GM23338 (cell line): Measurements from ENCODE around the gene ERC2. TPM values are rescaled to one million over a fixed set of nuclear protein-coding genes. Genes with fewer than 3 reads are reported as not detected.

Experiments
- ATAC-seq: fragments of 200-7000 bp; cut with Tn5 transposase; 3 replicates; pipeline ENCODE4 v1.9.1; 2020
- DNase-seq: peaks from one replicate; pipeline ENCODE4 v3.0.0-alpha.2; 2015; ENCODE audit warnings: low spot score
- H2AFZ ChIP-seq: fragments of 200-600 bp; sonication (generic); 2 replicates; pipeline ENCODE4 v1.8.0; 2016; ENCODE audit warnings: antibody characterized with exemption, mild to moderate bottlenecking, moderate library complexity
- H3F3A ChIP-seq: fragments of 200-600 bp; sonication (generic); replicated peaks from 2 replicates; pipeline ENCODE4 v1.8.0; 2017; ENCODE audit warnings: antibody characterized with exemption, mixed run types, low read depth
- H3K27ac ChIP-seq: fragments of 200-600 bp; sonication (generic); 2 replicates; pipeline ENCODE4 v1.6.1; 2016; ENCODE audit warnings: low read depth
- H3K27me3 ChIP-seq: fragments of 200-600 bp; sonication (generic); 2 replicates; pipeline ENCODE4 v1.8.0; 2016; ENCODE audit warnings: mild to moderate bottlenecking, mixed run types, moderate library complexity; ENCODE audit not compliant: insufficient read depth
- H3K36me3 ChIP-seq: fragments of 200-600 bp; sonication (generic); 2 replicates; pipeline ENCODE4 v1.8.0; 2016; ENCODE audit warnings: mild to moderate bottlenecking; ENCODE audit not compliant: insufficient read depth
- H3K4me1 ChIP-seq: fragments of 200-600 bp; sonication (generic); 2 replicates; pipeline ENCODE4 v1.8.0; 2016; ENCODE audit warnings: mild to moderate bottlenecking, moderate library complexity; ENCODE audit not compliant: insufficient read depth
- H3K4me2 ChIP-seq: fragments of 200-600 bp; sonication (generic); 2 replicates; pipeline ENCODE4 v1.7.1; 2017; ENCODE audit warnings: mixed run types
- H3K4me3 ChIP-seq: fragments of 200-600 bp; sonication (generic); 2 replicates; pipeline ENCODE4 v1.6.1; 2016; ENCODE audit warnings: mixed run types
- H3K79me2 ChIP-seq: fragments of 200-600 bp; sonication (generic); replicated peaks from 2 replicates; pipeline ENCODE4 v1.8.0; 2017; ENCODE audit warnings: mild to moderate bottlenecking; ENCODE audit not compliant: insufficient read depth
- H3K9me2 ChIP-seq: fragments of 200-600 bp; sonication (generic); 2 replicates; pipeline ENCODE4 v1.8.0; 2017; ENCODE audit not compliant: insufficient read depth
- H4K20me1 ChIP-seq: fragments of 200-600 bp; sonication (generic); replicated peaks from 2 replicates; pipeline ENCODE4 v1.8.0; 2017; ENCODE audit warnings: mild to moderate bottlenecking; ENCODE audit not compliant: insufficient read depth
- H3K27ac Mint-ChIP-seq: 2 replicates; pipeline ENCODE4 v1.8.0; 2020; ENCODE audit warnings: inconsistent platforms, mild to moderate bottlenecking, moderate library complexity, mixed read lengths
- H3K27me3 Mint-ChIP-seq: 3 replicates; pipeline ENCODE4 v1.8.0; 2022; ENCODE audit warnings: low read depth, mild to moderate bottlenecking, moderate library complexity, mixed read lengths, inconsistent platforms; ENCODE audit not compliant: insufficient read depth, poor library complexity
- H3K36me3 Mint-ChIP-seq: 3 replicates; pipeline ENCODE4 v1.8.0; 2021; ENCODE audit warnings: low read depth, mild to moderate bottlenecking, inconsistent platforms, moderate library complexity, mixed read lengths
- H3K4me1 Mint-ChIP-seq: 3 replicates; pipeline ENCODE4 v1.8.0; 2020; ENCODE audit warnings: mild to moderate bottlenecking, inconsistent platforms, mixed read lengths
- H3K4me3 Mint-ChIP-seq: 3 replicates; pipeline ENCODE4 v1.8.0; 2021; ENCODE audit warnings: moderate library complexity, mild to moderate bottlenecking, inconsistent platforms, mixed read lengths
- H3K9me3 Mint-ChIP-seq: 3 replicates; pipeline ENCODE4 v1.8.0; 2020; ENCODE audit warnings: moderate library complexity, mild to moderate bottlenecking, inconsistent platforms, mixed read lengths
- CREB1 ChIP-seq: fragments of 250-450 bp; sonication (Bioruptor Pico); IDR thresholded peaks from 2 replicates; pipeline ENCODE4 v1.5.0; 2020; ENCODE audit warnings: low read depth, mild to moderate bottlenecking, moderate library complexity
- EZH2 ChIP-seq: fragments of 200-600 bp; sonication (generic); IDR thresholded peaks from one replicate; pipeline ENCODE4 v1.8.0; 2017; ENCODE audit warnings: antibody characterized with exemption, mild to moderate bottlenecking, low read depth; ENCODE audit not compliant: unreplicated experiment
- EZH2phosphoT487 ChIP-seq: fragments of 200-600 bp; sonication (generic); IDR thresholded peaks from one replicate; pipeline ENCODE4 v1.8.1; 2018; ENCODE audit warnings: antibody characterized with exemption; ENCODE audit not compliant: unreplicated experiment
- JUNB ChIP-seq: IDR thresholded peaks from one replicate; pipeline ENCODE4 v1.6.1; 2016; ENCODE audit warnings: antibody characterized with exemption; ENCODE audit not compliant: unreplicated experiment
- NANOG ChIP-seq: IDR thresholded peaks from 2 replicates; pipeline ENCODE4 v1.6.1; 2016; ENCODE audit warnings: antibody characterized with exemption, borderline replicate concordance
- POLR2AphosphoS5 ChIP-seq: IDR thresholded peaks from 2 replicates; pipeline ENCODE4 v1.6.1; 2016; ENCODE audit warnings: antibody characterized with exemption, low read depth
- STAT1 ChIP-seq: IDR thresholded peaks from one replicate; pipeline ENCODE4 v1.6.1; 2016; ENCODE audit warnings: antibody characterized with exemption; ENCODE audit not compliant: unreplicated experiment
- ZNF114 ChIP-seq: fragments of 250-450 bp; sonication (Bioruptor Pico); IDR thresholded peaks from 2 replicates; pipeline ENCODE4 v1.5.0; 2020; ENCODE audit warnings: mild to moderate bottlenecking, moderate library complexity
- ZNF331 ChIP-seq: fragments of 250-450 bp; sonication (Bioruptor Pico); IDR thresholded peaks from 2 replicates; pipeline ENCODE4 v1.5.0; 2020; ENCODE audit warnings: low read depth, mild to moderate bottlenecking, moderate library complexity
- polyA plus RNA-seq: library from polyadenylated mRNA; unstranded; fragments of >200 nt; fragmentation: Nextera tagmentation; extraction: Ambion mirVana; gene quantifications from 2 replicates; pipeline ENCODE4 v1.2.1, GENCODE V29; 2016
- total RNA-seq: library from RNA; depleted of rRNA; stranded (reverse); fragments of >200 nt; shearing (Covaris generic); gene quantifications from 2 replicates; pipeline ENCODE4 v1.2.3, GENCODE V29; 2014
- TF ChIP-seq, protein P1 (sequence below): fragments of 250-450 bp; sonication (Bioruptor Pico); IDR thresholded peaks from 2 replicates; pipeline ENCODE4 v1.5.0; 2020; ENCODE audit warnings: mild to moderate bottlenecking, moderate library complexity
- TF ChIP-seq, protein P2 (sequence below): IDR thresholded peaks from 2 replicates; pipeline ENCODE4 v1.6.1; 2016; ENCODE audit warnings: antibody characterized with exemption
- TF ChIP-seq, protein P3 (sequence below), 2 experiments: fragments of 200-600 bp in 1 of 2; sonication (generic) in 1 of 2; conservative IDR thresholded peaks; 2 replicates each; pipeline versions ENCODE4 v1.5.1 to v1.6.1; 2016 to 2017; ENCODE audit warnings: antibody characterized with exemption in 2 of 2, low read depth in 2 of 2, mild to moderate bottlenecking in 2 of 2, moderate library complexity in 1 of 2

Gene ERC2
- total and polyA plus RNA-seq, 2 experiments from 2014 or later = 11.8 to 13.7 TPM

DNA sequence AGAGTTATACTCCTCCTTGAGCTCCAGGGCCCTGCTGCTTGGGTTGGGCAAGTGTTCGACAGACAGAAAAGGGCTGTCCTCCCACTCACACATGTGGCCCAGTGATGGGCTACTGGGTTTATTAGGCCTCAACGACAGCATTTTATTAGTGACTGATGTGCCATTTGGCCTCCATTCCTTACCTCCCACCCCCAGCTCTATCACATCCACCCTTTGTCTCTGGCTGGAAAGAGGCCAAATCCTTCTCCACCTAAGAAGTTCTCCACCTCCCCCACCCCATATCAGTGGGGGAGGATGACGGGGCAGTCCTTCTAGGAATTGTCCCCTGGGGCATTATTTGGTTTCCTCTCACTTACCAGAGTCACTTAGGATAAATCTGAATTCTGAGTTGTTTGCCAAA lies 924.0 kb downstream of the ERC2 start (continued):
- TF ChIP-seq, protein P1, sequence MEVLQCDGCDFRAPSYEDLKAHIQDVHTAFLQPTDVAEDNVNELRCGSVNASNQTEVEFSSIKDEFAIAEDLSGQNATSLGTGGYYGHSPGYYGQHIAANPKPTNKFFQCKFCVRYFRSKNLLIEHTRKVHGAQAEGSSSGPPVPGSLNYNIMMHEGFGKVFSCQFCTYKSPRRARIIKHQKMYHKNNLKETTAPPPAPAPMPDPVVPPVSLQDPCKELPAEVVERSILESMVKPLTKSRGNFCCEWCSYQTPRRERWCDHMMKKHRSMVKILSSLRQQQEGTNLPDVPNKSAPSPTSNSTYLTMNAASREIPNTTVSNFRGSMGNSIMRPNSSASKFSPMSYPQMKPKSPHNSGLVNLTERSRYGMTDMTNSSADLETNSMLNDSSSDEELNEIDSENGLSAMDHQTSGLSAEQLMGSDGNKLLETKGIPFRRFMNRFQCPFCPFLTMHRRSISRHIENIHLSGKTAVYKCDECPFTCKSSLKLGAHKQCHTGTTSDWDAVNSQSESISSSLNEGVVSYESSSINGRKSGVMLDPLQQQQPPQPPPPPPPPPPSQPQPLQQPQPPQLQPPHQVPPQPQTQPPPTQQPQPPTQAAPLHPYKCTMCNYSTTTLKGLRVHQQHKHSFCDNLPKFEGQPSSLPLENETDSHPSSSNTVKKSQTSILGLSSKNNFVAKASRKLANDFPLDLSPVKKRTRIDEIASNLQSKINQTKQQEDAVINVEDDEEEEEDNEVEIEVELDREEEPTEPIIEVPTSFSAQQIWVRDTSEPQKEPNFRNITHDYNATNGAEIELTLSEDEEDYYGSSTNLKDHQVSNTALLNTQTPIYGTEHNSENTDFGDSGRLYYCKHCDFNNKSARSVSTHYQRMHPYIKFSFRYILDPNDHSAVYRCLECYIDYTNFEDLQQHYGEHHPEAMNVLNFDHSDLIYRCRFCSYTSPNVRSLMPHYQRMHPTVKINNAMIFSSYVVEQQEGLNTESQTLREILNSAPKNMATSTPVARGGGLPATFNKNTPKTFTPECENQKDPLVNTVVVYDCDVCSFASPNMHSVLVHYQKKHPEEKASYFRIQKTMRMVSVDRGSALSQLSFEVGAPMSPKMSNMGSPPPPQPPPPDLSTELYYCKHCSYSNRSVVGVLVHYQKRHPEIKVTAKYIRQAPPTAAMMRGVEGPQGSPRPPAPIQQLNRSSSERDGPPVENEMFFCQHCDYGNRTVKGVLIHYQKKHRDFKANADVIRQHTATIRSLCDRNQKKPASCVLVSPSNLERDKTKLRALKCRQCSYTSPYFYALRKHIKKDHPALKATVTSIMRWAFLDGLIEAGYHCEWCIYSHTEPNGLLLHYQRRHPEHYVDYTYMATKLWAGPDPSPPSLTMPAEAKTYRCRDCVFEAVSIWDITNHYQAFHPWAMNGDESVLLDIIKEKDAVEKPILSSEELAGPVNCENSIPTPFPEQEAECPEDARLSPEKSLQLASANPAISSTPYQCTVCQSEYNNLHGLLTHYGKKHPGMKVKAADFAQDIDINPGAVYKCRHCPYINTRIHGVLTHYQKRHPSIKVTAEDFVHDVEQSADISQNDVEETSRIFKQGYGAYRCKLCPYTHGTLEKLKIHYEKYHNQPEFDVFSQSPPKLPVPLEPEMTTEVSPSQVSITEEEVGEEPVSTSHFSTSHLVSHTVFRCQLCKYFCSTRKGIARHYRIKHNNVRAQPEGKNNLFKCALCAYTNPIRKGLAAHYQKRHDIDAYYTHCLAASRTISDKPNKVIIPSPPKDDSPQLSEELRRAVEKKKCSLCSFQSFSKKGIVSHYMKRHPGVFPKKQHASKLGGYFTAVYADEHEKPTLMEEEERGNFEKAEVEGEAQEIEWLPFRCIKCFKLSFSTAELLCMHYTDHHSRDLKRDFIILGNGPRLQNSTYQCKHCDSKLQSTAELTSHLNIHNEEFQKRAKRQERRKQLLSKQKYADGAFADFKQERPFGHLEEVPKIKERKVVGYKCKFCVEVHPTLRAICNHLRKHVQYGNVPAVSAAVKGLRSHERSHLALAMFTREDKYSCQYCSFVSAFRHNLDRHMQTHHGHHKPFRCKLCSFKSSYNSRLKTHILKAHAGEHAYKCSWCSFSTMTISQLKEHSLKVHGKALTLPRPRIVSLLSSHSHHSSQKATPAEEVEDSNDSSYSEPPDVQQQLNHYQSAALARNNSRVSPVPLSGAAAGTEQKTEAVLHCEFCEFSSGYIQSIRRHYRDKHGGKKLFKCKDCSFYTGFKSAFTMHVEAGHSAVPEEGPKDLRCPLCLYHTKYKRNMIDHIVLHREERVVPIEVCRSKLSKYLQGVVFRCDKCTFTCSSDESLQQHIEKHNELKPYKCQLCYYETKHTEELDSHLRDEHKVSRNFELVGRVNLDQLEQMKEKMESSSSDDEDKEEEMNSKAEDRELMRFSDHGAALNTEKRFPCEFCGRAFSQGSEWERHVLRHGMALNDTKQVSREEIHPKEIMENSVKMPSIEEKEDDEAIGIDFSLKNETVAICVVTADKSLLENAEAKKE (CRISPR knock-in tag) = no peak
- no peak for TF ChIP-seq POLR2AphosphoS5

DNA sequence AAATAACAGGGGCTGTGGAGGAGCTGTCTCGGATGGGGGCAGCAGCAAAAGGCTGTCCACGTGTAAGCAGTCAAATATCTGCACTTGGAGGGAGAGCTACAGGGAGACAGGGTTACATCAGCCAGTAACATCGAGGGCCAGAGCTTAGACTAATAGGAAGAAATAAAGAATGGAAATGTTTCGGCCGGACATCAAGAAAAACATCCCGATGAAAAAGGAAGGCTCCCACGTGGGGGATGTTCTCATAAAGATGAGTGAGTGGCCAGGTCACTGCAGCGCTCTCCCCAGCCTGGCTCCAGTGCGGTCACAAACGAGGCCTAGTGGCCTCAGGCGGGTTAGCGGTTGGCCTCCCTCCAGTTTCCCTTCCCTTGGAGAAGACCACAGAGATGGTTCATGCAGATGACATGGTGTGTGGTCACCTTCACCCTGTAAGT lies 925.1 kb downstream of the ERC2 start:
- no peaks in the 10 kb centered on the region for H3F3A ChIP-seq
- peaks cover 25% of the 10 kb centered on the region for H3K9me2 ChIP-seq
- Mint-ChIP-seq H3K4me3 (no peak overlapping the region), H3K9me3 (no peaks in the 10 kb centered on the region), H3K27ac (no peak overlapping the region), H3K4me1 (peaks cover 36% of the 10 kb centered on the region), H3K36me3 (no peaks in the 10 kb centered on the region), H3K27me3 (peaks cover 9% of the 10 kb centered on the region)
- no peaks in the 10 kb centered on the region for H4K20me1 ChIP-seq
- no peak overlapping the region for H2AFZ ChIP-seq
- peaks cover 27% of the 10 kb centered on the region for H3K4me1 ChIP-seq
- no peaks in the 10 kb centered on the region for H3K79me2 ChIP-seq
- H3K36me3 ChIP-seq = no peaks in the 10 kb centered on the region
- H3K27me3 ChIP-seq = no peaks in the 10 kb centered on the region
- no peak for DNase-seq
- H3K27ac ChIP-seq = no peak overlapping the region
- H3K4me2 ChIP-seq = no peak overlapping the region
- no peak for ATAC-seq
- H3K4me3 ChIP-seq = no peak overlapping the region
- TF ChIP-seq ZNF331 (no peak), CREB1 (CRISPR knock-in tag) (no peak), EZH2 (no peak), POLR2AphosphoS5 (no peak), ZNF114 (CRISPR knock-in tag) (no peak), JUNB (no peak), EZH2phosphoT487 (no peak), NANOG (no peak), STAT1 (no peak)
- TF ChIP-seq, protein P2, sequence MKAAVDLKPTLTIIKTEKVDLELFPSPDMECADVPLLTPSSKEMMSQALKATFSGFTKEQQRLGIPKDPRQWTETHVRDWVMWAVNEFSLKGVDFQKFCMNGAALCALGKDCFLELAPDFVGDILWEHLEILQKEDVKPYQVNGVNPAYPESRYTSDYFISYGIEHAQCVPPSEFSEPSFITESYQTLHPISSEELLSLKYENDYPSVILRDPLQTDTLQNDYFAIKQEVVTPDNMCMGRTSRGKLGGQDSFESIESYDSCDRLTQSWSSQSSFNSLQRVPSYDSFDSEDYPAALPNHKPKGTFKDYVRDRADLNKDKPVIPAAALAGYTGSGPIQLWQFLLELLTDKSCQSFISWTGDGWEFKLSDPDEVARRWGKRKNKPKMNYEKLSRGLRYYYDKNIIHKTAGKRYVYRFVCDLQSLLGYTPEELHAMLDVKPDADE = no peak
- TF ChIP-seq, protein P3, sequence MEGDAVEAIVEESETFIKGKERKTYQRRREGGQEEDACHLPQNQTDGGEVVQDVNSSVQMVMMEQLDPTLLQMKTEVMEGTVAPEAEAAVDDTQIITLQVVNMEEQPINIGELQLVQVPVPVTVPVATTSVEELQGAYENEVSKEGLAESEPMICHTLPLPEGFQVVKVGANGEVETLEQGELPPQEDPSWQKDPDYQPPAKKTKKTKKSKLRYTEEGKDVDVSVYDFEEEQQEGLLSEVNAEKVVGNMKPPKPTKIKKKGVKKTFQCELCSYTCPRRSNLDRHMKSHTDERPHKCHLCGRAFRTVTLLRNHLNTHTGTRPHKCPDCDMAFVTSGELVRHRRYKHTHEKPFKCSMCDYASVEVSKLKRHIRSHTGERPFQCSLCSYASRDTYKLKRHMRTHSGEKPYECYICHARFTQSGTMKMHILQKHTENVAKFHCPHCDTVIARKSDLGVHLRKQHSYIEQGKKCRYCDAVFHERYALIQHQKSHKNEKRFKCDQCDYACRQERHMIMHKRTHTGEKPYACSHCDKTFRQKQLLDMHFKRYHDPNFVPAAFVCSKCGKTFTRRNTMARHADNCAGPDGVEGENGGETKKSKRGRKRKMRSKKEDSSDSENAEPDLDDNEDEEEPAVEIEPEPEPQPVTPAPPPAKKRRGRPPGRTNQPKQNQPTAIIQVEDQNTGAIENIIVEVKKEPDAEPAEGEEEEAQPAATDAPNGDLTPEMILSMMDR (conservative IDR thresholded peaks at IDR 0.05; ENCODE audit: low read depth in 2 of 2) = no peak
